Left forelimb (tissue), 1 donor: ENCODE measurements around the gene NLGN2.

Experiments
- DNase-seq: peaks from one replicate; pipeline ENCODE4 v3.0.0-alpha.2; 2018; ENCODE audit warnings: low spot score

Gene NLGN2

GRCh38 chr17:7414837-7415236 is 7.2 kb downstream of the NLGN2 start:
- DNase-seq: no peak

GRCh38 chr17:7415784-7416183 is 8.1 kb downstream of the NLGN2 start:
- no peak for DNase-seq

GRCh38 chr17:7416323-7416722 is 8.7 kb downstream of the NLGN2 start:
- no peak for DNase-seq

- DNase-seq: no peak
Observed at GRCh38 chr17:7417056-7417655, 9.5 kb downstream of the NLGN2 start.

GRCh38 chr17:7418472-7419152 is 11.0 kb downstream of the NLGN2 start:
- DNase-seq: no peak

GRCh38 chr17:7419819-7420610 is 12.4 kb downstream of the NLGN2 start, which contains the start of gene SPEM1:
Gene SPEM1, plus strand, starts transcription at chr17:7420324. Its CDS starts 61 bp downstream, at chr17:7420385.
- DNase-seq: no peak

GRCh38 chr17:7421186-7421585 is 13.5 kb downstream of the NLGN2 start:
- DNase-seq: no peak

GRCh38 chr17:7423679-7424078 is 16.0 kb downstream of the NLGN2 start:
- no peak for DNase-seq

GRCh38 chr17:7425316-7425715 is 17.7 kb downstream of the NLGN2 start, which contains the start of gene SPEM2:
Gene SPEM2, plus strand, starts transcription at chr17:7425616. Its CDS starts 73 bp downstream, at chr17:7425689.
- DNase-seq: no peak

- DNase-seq: no peak
Observed at GRCh38 chr17:7425756-7426155, 18.1 kb downstream of the NLGN2 start.

- no peak for DNase-seq
Observed at GRCh38 chr17:7426203-7426863, 18.7 kb downstream of the NLGN2 start.

GRCh38 chr17:7426896-7427489 is 19.3 kb downstream of the NLGN2 start:
- no peak for DNase-seq

- no peak for DNase-seq
Observed at GRCh38 chr17:7427549-7427948, 19.9 kb downstream of the NLGN2 start.

- no peak for DNase-seq
Observed at GRCh38 chr17:7428557-7428956, 20.9 kb downstream of the NLGN2 start, which contains the start of gene SPEM3. Gene SPEM3, plus strand, starts transcription at chr17:7428857. Its CDS starts 46 bp downstream, at chr17:7428903.

- DNase-seq: no peak
Observed at GRCh38 chr17:7429722-7430121, 22.1 kb downstream of the NLGN2 start.

GRCh38 chr17:7431231-7431630 is 23.6 kb downstream of the NLGN2 start:
- DNase-seq: no peak

- no peak for DNase-seq
Observed at GRCh38 chr17:7432296-7432695, 24.7 kb downstream of the NLGN2 start.

- no peak for DNase-seq
Observed at GRCh38 chr17:7435676-7436555, 28.3 kb downstream of the NLGN2 start.

GRCh38 chr17:7436556-7437368 is 29.1 kb downstream of the NLGN2 start:
- DNase-seq: no peak

- DNase-seq: no peak
Observed at GRCh38 chr17:7437369-7437863, 29.8 kb downstream of the NLGN2 start.
